HepG2 (cell line): Measurements from ENCODE around the gene LITAFD. TPM values are rescaled to one million over a fixed set of nuclear protein-coding genes. Genes with fewer than 3 reads are reported as not detected.

ENCODE experiments used
- ARHGAP35 ChIP-seq: sonication (generic); formaldehyde crosslinking; IDR thresholded peaks from 2 replicates; pipeline ENCODE4 v1.9.0; 2022; ENCODE audit warnings: mild to moderate bottlenecking, inconsistent platforms, moderate library complexity, missing genetic modification reagents, borderline replicate concordance
- ARID4A ChIP-seq: sonication (generic); formaldehyde crosslinking; IDR thresholded peaks from 2 replicates; pipeline ENCODE4 v1.5.0; 2020; ENCODE audit warnings: mild to moderate bottlenecking, missing genetic modification reagents, borderline replicate concordance
- DR1 ChIP-seq: sonication (generic); formaldehyde crosslinking; IDR thresholded peaks from 2 replicates; pipeline ENCODE4 v1.8.0; 2021; ENCODE audit warnings: mild to moderate bottlenecking, missing genetic modification reagents, inconsistent platforms
- DRAP1 ChIP-seq: IDR thresholded peaks from 2 replicates; pipeline ENCODE4 v1.6.1; 2016; ENCODE audit warnings: missing genetic modification reagents, missing compliant biosample characterization
- IRF2 ChIP-seq: IDR thresholded peaks from 2 replicates; pipeline ENCODE4 v1.6.1; 2018; ENCODE audit warnings: missing genetic modification reagents, missing compliant biosample characterization
- MAFK ChIP-seq, 2 experiments: IDR thresholded peaks in 1 of 2; conservative IDR thresholded peaks in 1 of 2; 2 replicates each; pipeline ENCODE4 v1.6.1; 2011; ENCODE audit warnings: improper control_type of control experiment in 2 of 2, low read length in 2 of 2
- MXD4 ChIP-seq: IDR thresholded peaks from 2 replicates; pipeline ENCODE4 v1.6.1; 2016; ENCODE audit warnings: mild to moderate bottlenecking, missing biosample characterization, missing genetic modification reagents
- MZF1 ChIP-seq: sonication (generic); formaldehyde crosslinking; IDR thresholded peaks from 2 replicates; pipeline ENCODE4 v1.8.1; 2023; ENCODE audit warnings: mild to moderate bottlenecking, missing genetic modification reagents, borderline replicate concordance
- NCOR1 ChIP-seq: fragments of 200-600 bp; sonication (generic); IDR thresholded peaks from 2 replicates; pipeline ENCODE4 v1.7.0; 2017; ENCODE audit warnings: antibody characterized with exemption, low read length, borderline replicate concordance
- PBX3 ChIP-seq: sonication (generic); formaldehyde crosslinking; IDR thresholded peaks from 2 replicates; pipeline ENCODE4 v1.8.1; 2023; ENCODE audit warnings: missing genetic modification reagents, inconsistent platforms, borderline replicate concordance
- PCBP2 ChIP-seq: fragments of 200-400 bp; formaldehyde crosslinking; optimal IDR thresholded peaks from 2 replicates; pipeline ENCODE3; 2018; ENCODE audit warnings: low read length, low read depth; ENCODE audit not compliant: poor library complexity, severe bottlenecking
- PRMT3 ChIP-seq: sonication (generic); formaldehyde crosslinking; IDR thresholded peaks from 2 replicates; pipeline ENCODE4 v1.8.1; 2022; ENCODE audit warnings: low read depth, mild to moderate bottlenecking, moderate library complexity, missing genetic modification reagents, borderline replicate concordance
- RBM39 ChIP-seq: fragments of 200-400 bp; formaldehyde crosslinking; IDR thresholded peaks from one replicate; pipeline ENCODE4 v1.6.1; 2018; ENCODE audit warnings: antibody characterized with exemption, mild to moderate bottlenecking, low read depth, low read length; ENCODE audit not compliant: poor library complexity, severe bottlenecking
- SIX1 ChIP-seq: sonication (generic); formaldehyde crosslinking; IDR thresholded peaks from 2 replicates; pipeline ENCODE4 v1.4.0; 2020; ENCODE audit warnings: missing genetic modification reagents, borderline replicate concordance
- SKIL ChIP-seq: sonication (generic); formaldehyde crosslinking; IDR thresholded peaks from 2 replicates; pipeline ENCODE4 v1.8.0; 2022; ENCODE audit warnings: missing genetic modification reagents, mild to moderate bottlenecking, moderate library complexity, borderline replicate concordance
- SPEN ChIP-seq: sonication (generic); formaldehyde crosslinking; IDR thresholded peaks from 2 replicates; pipeline ENCODE4 v1.5.1; 2020; ENCODE audit warnings: low read depth, mild to moderate bottlenecking, missing genetic modification reagents
- SRSF9 ChIP-seq: fragments of 200-400 bp; formaldehyde crosslinking; IDR thresholded peaks from 2 replicates; pipeline ENCODE4 v1.6.1; 2018; ENCODE audit warnings: borderline replicate concordance, mild to moderate bottlenecking, low read depth, low read length; ENCODE audit not compliant: insufficient read depth, poor library complexity, severe bottlenecking
- ZFAT ChIP-seq: sonication (generic); formaldehyde crosslinking; conservative IDR thresholded peaks from 2 replicates; pipeline ENCODE4 v1.8.1; 2023; ENCODE audit warnings: missing genetic modification reagents, inconsistent platforms
- polyA plus RNA-seq, 8 experiments: library from polyadenylated mRNA; depleted of rRNA in 3 of 8; stranded (reverse) in 7 of 8; unstranded in 1 of 8; fragments of >200 nt; fragmentation: Illumina TruSeq in 4 of 8; extraction: Trizol in 4 of 8; gene quantifications; 2 replicates each; pipeline versions ENCODE4 v1.2.1 to v1.2.3, GENCODE V29; 2011 to 2016; ENCODE audit warnings: low read depth in 4 of 8, missing spikeins in 1 of 8, mixed read lengths in 1 of 8; ENCODE audit not compliant: insufficient read depth in 1 of 8
- total RNA-seq, 5 experiments: library from RNA; depleted of rRNA; stranded (reverse); fragments of >200 nt; fragmentation: Illumina TruSeq; extraction: Trizol; gene quantifications; 2 replicates each; pipeline ENCODE4 v1.2.3, GENCODE V29; 2016; ENCODE audit warnings: low read depth in 1 of 5

LITAFD gene
- total and polyA plus RNA-seq, 2 of the 13 experiments (the other 11 are each of a cell fraction or from before 2014, with no cell fraction given): not detected

- no peak for TF ChIP-seq NCOR1
- no peak for TF ChIP-seq MAFK (conservative IDR thresholded peaks at IDR 0.05 in 1 of 2, IDR thresholded peaks at IDR 0.05 in 1 of 2; ENCODE audit: low read length in 2 of 2)
- TF ChIP-seq SPEN: 0 out of 2 replicates have a peak, but pooled peaks have one; percentile 6
- no peak for TF ChIP-seq ZFAT (CRISPR knock-in tag)
- no peak for TF ChIP-seq DR1 (CRISPR knock-in tag)
- no peak for TF ChIP-seq MXD4 (CRISPR knock-in tag)
- TF ChIP-seq MZF1 (CRISPR knock-in tag): no peak
- TF ChIP-seq SRSF9: no peak
- TF ChIP-seq PBX3: no peak
- no peak for TF ChIP-seq PCBP2
- TF ChIP-seq ARHGAP35: no peak; the same call in 1 of the 2 replicates
- no peak for TF ChIP-seq PRMT3 (CRISPR knock-in tag)
- TF ChIP-seq ARID4A (CRISPR knock-in tag): no peak; the same call in none of the 2 replicates
- peak; percentile 40 for TF ChIP-seq RBM39
- no peak for TF ChIP-seq DRAP1 (CRISPR knock-in tag)
- no peak for TF ChIP-seq IRF2 (CRISPR knock-in tag)
- TF ChIP-seq SKIL (CRISPR knock-in tag): no peak
- no peak for TF ChIP-seq SIX1 (CRISPR knock-in tag)
These were observed 3.8 kb downstream of the LITAFD start (continued) for GRCh38 chr16:8885674-8886592.
